Neuron (in vitro differentiated cells): Measurements from ENCODE around the gene CLEC20A.

Source experiments
- H2AFZ ChIP-seq: one replicate; pipeline ENCODE4 v1.6.1; 2013; ENCODE audit warnings: low read depth, mild to moderate bottlenecking, inconsistent platforms, low read length, moderate library complexity
- H3K27me3 ChIP-seq: one replicate; pipeline ENCODE4 v1.6.1; 2013; ENCODE audit warnings: low read length; ENCODE audit not compliant: insufficient read depth
- H3K36me3 ChIP-seq: one replicate; pipeline ENCODE4 v1.6.1; 2013; ENCODE audit warnings: low read length; ENCODE audit not compliant: insufficient read depth
- H3K4me1 ChIP-seq: one replicate; pipeline ENCODE4 v1.6.1; 2013; ENCODE audit warnings: low read length; ENCODE audit not compliant: insufficient read depth
- H3K4me3 ChIP-seq: 2 replicates; pipeline ENCODE4 v1.5.1; 2013; ENCODE audit warnings: mild to moderate bottlenecking, low read length, moderate library complexity
- H3K9me3 ChIP-seq: one replicate; pipeline ENCODE4 v1.6.1; 2013; ENCODE audit warnings: low read length

Gene CLEC20A

GRCh38 chr1:178536329-178536728, 39.6 kb upstream of the CLEC20A start:
- Histone ChIP-seq H3K4me1 (peaks cover 7% of the 10 kb centered on the region), H3K4me3 (no peak overlapping the region), H2AFZ (no peak overlapping the region), H3K9me3 (no peaks in the 10 kb centered on the region), H3K27me3 (no peaks in the 10 kb centered on the region), H3K36me3 (no peaks in the 10 kb centered on the region)

DNA sequence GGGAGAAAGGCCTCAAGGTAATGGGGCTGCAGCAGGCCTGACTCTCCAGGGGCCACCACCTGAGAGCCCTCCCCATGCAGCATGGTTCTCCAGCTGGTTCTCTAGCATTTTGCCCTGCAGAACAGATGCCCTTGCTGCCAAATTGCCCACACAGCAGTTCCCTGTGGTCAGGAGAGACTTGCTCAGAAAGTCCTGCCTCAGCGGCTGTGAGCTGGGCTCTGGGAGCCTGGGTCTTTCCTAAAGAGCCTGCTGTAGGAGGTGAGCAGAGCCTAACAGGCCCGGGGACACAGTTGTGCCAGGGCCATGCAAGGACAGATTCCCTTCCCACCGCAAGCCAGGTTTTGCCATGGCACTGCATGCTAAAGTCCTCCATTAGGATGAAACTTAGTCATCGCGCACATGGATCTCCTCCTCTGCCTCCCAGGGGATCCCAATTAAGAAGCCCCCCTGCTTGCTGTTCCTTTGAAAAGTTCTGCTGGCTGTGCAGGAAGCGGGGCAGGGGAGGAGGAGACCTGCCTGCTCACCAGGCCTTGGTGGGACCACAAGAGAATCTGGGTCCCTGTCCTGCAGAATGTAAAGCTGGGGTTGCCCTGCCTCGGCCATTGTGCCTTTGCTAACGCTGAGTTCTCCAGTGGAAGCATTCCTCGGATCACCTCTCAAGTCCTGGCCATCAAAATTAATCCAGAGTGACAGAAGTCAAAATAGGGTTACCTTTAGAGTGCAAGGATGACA, 37.5 kb upstream of the CLEC20A start:
- Histone ChIP-seq H3K4me1 (peaks cover 7% of the 10 kb centered on the region), H3K9me3 (no peaks in the 10 kb centered on the region), H2AFZ (no peak overlapping the region), H3K27me3 (peaks cover 2% of the 10 kb centered on the region), H3K36me3 (no peaks in the 10 kb centered on the region), H3K4me3 (no peak overlapping the region)

DNA sequence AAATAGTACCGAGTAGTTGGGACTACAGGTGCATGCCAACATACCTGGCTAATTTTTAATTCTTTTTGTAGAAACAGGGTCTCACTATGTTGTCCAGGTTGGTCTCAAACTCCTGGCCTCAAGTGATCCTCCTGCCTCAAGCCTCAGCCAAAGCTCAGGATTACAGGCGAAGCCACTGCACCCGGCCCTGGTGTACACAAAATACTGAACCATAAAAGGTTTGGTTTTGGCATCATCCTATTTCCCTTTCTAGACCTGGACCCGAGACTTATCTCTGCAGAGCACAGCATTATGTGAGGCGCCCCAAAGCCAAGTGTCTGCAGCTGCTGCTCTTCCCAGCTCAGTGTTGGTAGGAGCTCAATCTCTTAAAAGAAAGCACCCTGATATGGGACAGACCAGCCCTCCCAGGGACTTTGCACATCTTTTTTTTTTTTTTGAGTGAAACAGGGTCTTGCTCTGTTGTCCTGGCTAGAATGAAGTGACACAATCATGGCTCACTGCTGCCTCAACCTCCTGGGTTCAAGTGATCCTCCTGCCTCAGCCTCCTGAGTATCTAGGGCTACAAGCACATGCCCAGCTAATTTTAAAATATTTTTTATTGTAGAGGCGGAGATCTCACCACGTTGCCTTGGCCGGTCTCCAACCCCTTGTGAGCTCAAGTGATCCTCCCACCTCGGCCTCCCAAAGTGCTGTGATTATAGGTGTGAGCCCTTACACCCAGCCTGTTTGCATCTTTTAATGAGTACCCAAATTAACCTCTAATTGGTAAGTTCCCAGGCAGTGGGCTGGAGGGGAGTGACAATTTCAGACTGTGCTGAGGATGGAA, 36.6 kb upstream of the CLEC20A start:
- H3K27me3 ChIP-seq, result peaks cover 2% of the 10 kb centered on the region
- no peaks in the 10 kb centered on the region for H3K9me3 ChIP-seq
- H3K36me3 ChIP-seq, result no peaks in the 10 kb centered on the region
- no peak overlapping the region for H3K4me3 ChIP-seq
- peaks cover 7% of the 10 kb centered on the region for H3K4me1 ChIP-seq
- no peak overlapping the region for H2AFZ ChIP-seq

DNA sequence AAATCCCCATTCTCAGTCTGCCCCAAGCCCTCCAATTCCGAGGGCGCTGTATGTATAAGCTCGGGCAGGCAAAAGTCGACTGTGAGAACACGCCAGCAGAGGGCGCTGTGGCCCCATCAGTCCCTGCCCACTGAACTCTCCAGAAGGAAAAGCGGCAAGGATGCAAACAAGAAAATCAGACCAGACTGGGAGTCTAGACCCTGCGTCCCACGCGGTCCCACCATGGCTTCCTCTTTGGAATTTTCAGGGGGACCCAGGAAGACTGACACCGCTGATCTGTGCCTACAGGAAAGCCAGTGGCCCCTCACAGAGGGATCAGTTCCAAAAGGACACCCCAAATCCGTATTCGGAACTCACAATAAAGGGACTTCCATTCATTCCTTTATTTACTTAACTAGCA, 35.6 kb upstream of the CLEC20A start:
- peaks cover 7% of the 10 kb centered on the region for H3K4me1 ChIP-seq
- H3K9me3 ChIP-seq, result no peaks in the 10 kb centered on the region
- H3K27me3 ChIP-seq, result peaks cover 3% of the 10 kb centered on the region
- H3K36me3 ChIP-seq, result no peaks in the 10 kb centered on the region
- H2AFZ ChIP-seq, result peak overlapping the region; percentile 50
- no peak overlapping the region for H3K4me3 ChIP-seq

DNA sequence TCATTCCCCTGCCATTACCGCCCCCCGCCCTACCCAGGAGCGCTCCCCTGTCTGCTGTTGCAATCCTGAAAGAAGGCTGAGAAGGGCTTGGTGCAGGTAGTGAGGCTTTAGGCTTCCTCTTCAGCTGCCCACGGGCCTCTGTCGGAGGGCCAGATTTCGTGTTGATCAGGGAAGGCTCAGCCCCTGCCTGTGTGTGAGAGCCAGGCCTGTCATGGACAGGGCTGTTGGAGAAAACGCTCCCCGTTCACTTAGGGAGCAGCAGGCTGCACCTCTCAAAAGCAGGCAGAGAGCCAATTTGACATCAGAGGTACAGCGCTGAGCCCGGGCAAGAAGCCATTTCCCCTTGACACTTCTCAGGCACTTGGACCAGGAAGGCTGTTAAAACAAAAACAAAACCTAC, 35.1 kb upstream of the CLEC20A start:
- H3K4me3 ChIP-seq, result no peak overlapping the region
- peaks cover 6% of the 10 kb centered on the region for H3K27me3 ChIP-seq
- H3K4me1 ChIP-seq, result peaks cover 4% of the 10 kb centered on the region
- H3K36me3 ChIP-seq, result no peaks in the 10 kb centered on the region
- peak overlapping the region; percentile 50 for H2AFZ ChIP-seq
- no peaks in the 10 kb centered on the region for H3K9me3 ChIP-seq

GRCh38 chr1:178530502-178530901, 33.7 kb upstream of the CLEC20A start:
- peaks cover 2% of the 10 kb centered on the region for H3K9me3 ChIP-seq
- no peak overlapping the region for H3K4me3 ChIP-seq
- H3K27me3 ChIP-seq, result peaks cover 6% of the 10 kb centered on the region
- H3K36me3 ChIP-seq, result no peaks in the 10 kb centered on the region
- H2AFZ ChIP-seq, result no peak overlapping the region
- H3K4me1 ChIP-seq, result peaks cover 3% of the 10 kb centered on the region

DNA sequence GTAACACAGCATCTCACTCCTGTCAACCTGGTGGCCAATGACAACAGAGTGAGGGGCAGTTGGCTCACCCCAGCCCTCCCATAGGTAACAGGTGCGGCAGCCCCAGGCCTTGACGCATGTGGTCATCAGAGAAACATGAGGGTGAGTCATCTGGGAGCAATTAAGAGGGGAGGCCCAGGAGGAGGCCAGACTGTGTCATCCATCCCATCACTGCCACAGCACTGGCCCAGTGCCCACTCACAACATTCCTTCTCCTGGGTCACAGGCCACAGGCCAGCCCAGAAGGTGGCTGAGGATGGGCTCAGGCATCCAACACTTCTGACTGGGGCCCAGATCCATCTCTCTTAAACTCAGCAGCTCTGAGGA, 33.3 kb upstream of the CLEC20A start:
- no peak overlapping the region for H2AFZ ChIP-seq
- peaks cover 2% of the 10 kb centered on the region for H3K9me3 ChIP-seq
- H3K4me3 ChIP-seq, result no peak overlapping the region
- peaks cover 6% of the 10 kb centered on the region for H3K27me3 ChIP-seq
- no peaks in the 10 kb centered on the region for H3K36me3 ChIP-seq
- peaks cover 3% of the 10 kb centered on the region for H3K4me1 ChIP-seq

DNA sequence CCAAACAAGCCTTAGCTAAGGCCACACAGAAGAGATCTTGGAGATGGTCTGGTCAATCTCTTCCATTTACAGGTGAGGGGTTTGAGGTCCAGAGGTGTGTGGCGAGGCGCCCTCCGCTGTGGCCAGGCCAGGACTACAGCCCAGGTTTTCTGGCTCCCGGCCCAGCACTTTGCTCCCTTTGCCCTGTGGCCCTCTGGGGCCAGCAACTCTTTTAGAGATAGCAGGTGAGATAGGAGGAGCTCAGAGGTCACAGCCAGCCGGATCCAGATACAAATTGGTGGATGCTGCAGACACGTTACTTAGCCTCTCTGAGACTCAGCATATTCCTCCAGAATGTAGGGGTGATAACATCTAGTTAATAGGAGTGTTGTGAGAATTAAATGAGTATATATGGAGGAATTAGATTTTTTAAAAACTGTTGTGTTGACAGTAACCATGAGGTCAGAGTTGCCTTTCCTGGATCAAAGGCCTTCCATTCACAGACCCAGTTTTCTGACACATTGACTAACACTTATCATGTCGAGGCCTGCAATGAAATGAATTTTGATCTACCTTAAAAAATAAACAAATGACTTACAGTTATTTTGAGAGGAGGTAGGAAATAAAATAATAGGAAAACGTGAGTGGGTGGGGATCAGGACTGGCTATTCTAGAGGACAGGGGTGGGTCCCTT, 32.7 kb upstream of the CLEC20A start:
- no peak overlapping the region for H2AFZ ChIP-seq
- H3K4me3 ChIP-seq, result no peak overlapping the region
- H3K4me1 ChIP-seq, result peaks cover 3% of the 10 kb centered on the region
- peaks cover 6% of the 10 kb centered on the region for H3K27me3 ChIP-seq
- peaks cover 2% of the 10 kb centered on the region for H3K9me3 ChIP-seq
- no peaks in the 10 kb centered on the region for H3K36me3 ChIP-seq

DNA sequence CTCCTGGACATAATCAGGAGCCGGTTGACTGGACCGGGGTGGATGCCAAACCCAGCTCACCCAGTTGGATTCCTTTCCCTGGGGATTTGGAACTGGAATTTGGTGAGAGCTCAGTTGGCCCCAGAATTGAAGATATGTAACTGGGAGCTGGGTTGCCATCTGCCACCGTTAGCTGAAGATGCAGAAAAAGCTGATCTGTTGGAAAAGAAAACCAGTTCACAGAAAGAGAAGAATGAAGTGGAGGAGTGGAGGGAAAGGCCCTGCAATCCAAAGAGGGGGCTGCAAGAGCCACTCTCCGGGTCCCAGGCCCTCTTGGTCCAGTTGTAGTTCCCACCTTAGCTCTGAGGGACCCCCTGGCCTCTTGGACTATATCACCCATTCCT, 32.2 kb upstream of the CLEC20A start:
- no peak overlapping the region for H3K4me3 ChIP-seq
- H3K4me1 ChIP-seq, result peaks cover 3% of the 10 kb centered on the region
- H3K36me3 ChIP-seq, result no peaks in the 10 kb centered on the region
- H3K9me3 ChIP-seq, result peaks cover 2% of the 10 kb centered on the region
- H2AFZ ChIP-seq, result no peak overlapping the region
- peaks cover 6% of the 10 kb centered on the region for H3K27me3 ChIP-seq

DNA sequence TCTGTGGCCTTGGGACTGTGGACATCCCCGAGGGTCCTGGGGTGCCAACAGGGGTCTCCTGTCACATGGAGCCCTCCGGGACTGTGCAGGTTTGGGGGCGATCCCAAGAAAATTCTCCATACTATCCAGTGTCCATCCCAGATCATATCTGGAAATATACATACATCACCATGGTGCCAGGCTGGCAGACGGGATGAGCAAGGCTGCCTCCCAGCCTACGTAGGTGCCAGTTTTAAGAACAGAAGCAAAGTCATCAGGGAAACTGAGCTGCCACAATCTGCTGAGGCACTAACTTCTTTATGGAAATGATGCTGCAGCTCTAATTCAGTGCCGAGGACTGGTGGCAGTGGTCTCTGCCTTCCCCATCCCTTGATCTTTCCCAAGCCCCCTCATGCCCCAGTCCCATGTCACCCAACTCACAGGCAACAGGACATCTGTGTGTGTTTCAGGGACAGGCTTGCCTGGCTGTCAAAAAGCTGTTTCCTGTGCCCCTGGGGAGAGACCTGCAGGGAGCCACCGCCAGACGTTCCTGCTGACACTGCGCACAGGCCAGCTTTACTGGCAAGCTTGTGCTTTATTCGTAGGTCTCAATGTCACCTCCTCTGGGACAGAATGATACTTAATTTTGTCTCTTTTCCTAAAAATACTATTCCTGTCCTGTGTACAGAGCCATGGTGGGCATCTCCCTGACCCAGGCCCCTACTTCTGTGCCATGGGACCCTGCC, 31.6 kb upstream of the CLEC20A start:
- H2AFZ ChIP-seq, result no peak overlapping the region
- peaks cover 2% of the 10 kb centered on the region for H3K9me3 ChIP-seq
- H3K27me3 ChIP-seq, result peaks cover 6% of the 10 kb centered on the region
- H3K4me1 ChIP-seq, result peaks cover 3% of the 10 kb centered on the region
- no peaks in the 10 kb centered on the region for H3K36me3 ChIP-seq
- no peak overlapping the region for H3K4me3 ChIP-seq

DNA sequence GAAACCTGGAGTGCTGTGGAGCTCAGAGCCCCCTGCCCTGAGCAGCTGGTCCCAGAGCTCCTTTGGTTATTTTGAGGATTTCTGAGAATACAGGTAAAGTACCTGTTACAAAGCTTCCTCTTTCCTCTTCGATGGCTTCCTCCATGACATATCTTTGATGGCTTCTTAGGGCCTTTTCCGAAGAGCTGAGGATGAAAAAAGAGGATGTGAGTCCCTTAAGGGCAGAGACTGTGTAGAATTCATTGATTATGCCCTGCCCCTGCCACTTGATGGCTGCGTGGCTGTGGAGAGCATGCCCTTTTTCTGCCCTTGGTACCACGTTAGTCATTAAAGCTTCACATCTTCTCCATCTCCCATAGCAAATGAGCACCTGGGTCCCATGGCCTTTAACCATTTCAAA, 30.4 kb upstream of the CLEC20A start:
- H3K36me3 ChIP-seq, result no peaks in the 10 kb centered on the region
- peaks cover 6% of the 10 kb centered on the region for H3K27me3 ChIP-seq
- peaks cover 2% of the 10 kb centered on the region for H3K9me3 ChIP-seq
- H3K4me1 ChIP-seq, result peaks cover 3% of the 10 kb centered on the region
- no peak overlapping the region for H2AFZ ChIP-seq
- no peak overlapping the region for H3K4me3 ChIP-seq

GRCh38 chr1:178521241-178521640, 24.5 kb upstream of the CLEC20A start:
- H2AFZ ChIP-seq, result no peak overlapping the region
- H3K27me3 ChIP-seq, result no peaks in the 10 kb centered on the region
- H3K9me3 ChIP-seq, result no peaks in the 10 kb centered on the region
- H3K4me3 ChIP-seq, result no peak overlapping the region
- no peaks in the 10 kb centered on the region for H3K36me3 ChIP-seq
- no peaks in the 10 kb centered on the region for H3K4me1 ChIP-seq

- Histone ChIP-seq H2AFZ (no peak overlapping the region), H3K4me3 (no peak overlapping the region), H3K36me3 (no peaks in the 10 kb centered on the region), H3K27me3 (no peaks in the 10 kb centered on the region), H3K4me1 (no peaks in the 10 kb centered on the region), H3K9me3 (no peaks in the 10 kb centered on the region)
Measured at GRCh38 chr1:178520803-178521202, 24.0 kb upstream of the CLEC20A start.
